Loucy (cell line): ENCODE data around the gene FAM83D.

Source experiments
- EZH2phosphoT487 ChIP-seq: fragments of 200-600 bp; IDR thresholded peaks from 2 replicates; pipeline ENCODE4 v1.6.1; 2018; ENCODE audit warnings: antibody characterized with exemption, mild to moderate bottlenecking, moderate library complexity, borderline replicate concordance
- TF ChIP-seq, protein P1 (sequence below): fragments of 200-600 bp; sonication (generic); conservative IDR thresholded peaks from 2 replicates; pipeline ENCODE4 v1.5.1; 2014; ENCODE audit warnings: mild to moderate bottlenecking, antibody characterized with exemption, low read length

DNA sequence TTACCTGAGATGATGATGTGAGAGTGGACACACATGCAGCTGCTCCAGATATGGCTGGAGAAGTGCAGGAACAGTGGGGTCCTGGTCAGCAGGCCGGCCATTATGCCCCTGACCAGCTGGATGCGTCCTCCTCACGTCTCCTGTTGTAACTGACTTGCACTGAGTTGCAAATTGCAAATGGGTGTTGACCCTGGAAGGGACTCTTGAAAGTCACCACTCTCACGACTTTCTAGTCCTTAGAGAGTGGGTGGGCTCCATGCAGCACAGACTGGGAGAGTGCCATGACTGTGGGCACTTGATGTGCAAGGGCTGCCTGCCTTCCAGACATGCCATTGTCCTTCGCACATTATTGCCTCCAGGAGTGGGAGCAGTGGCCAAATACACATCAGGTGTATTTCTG, 10.8 kb downstream of the FAM83D start:
- TF ChIP-seq, protein P1, sequence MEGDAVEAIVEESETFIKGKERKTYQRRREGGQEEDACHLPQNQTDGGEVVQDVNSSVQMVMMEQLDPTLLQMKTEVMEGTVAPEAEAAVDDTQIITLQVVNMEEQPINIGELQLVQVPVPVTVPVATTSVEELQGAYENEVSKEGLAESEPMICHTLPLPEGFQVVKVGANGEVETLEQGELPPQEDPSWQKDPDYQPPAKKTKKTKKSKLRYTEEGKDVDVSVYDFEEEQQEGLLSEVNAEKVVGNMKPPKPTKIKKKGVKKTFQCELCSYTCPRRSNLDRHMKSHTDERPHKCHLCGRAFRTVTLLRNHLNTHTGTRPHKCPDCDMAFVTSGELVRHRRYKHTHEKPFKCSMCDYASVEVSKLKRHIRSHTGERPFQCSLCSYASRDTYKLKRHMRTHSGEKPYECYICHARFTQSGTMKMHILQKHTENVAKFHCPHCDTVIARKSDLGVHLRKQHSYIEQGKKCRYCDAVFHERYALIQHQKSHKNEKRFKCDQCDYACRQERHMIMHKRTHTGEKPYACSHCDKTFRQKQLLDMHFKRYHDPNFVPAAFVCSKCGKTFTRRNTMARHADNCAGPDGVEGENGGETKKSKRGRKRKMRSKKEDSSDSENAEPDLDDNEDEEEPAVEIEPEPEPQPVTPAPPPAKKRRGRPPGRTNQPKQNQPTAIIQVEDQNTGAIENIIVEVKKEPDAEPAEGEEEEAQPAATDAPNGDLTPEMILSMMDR, result no peak
- TF ChIP-seq EZH2phosphoT487, result no peak
